Brain pericyte (primary cell): ENCODE data around the gene C8A.

Experiments
- DNase-seq: peaks from one replicate; pipeline ENCODE4 v3.0.0-alpha.2; 2012; ENCODE audit warnings: low read depth, low spot score

C8A gene

DNA sequence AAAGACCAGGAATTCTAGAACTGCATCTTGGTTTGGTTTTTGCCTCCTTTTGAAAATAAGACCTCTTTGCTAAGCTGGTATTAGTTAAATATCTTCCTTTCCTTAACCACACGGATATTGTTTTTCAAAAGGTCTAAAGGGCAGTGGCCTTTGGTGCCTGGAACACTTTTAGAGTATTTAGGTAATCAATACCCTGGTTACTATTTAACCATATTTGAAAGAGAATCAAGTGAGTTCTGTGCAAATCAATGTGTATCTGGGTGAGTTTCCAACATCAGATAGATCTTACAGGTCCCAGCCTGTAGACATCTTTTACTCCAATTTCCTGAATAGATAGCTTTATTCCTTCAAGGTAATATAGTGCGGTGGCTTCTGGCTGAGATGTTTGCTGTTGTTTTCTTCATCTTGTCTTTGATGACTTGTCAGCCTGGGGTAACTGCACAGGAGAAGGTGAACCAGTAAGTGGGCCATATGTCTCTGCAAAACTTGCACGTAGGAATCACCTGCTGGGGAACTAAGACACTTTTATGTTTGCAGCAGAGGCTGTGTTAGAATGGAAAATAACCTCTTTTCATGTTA, at the start of gene C8A:
Gene C8A (plus strand): TSS at position 277 of the 579 bp plus-strand sequence. CDS start 105 bp downstream, at position 382.
- no peak for DNase-seq

- no peak for DNase-seq
These were observed 47.8 kb upstream of the C8A start for GRCh38 chr1:56806804-56807203.

- no peak for DNase-seq
These were observed 46.2 kb upstream of the C8A start for GRCh38 chr1:56808410-56808809.

DNA sequence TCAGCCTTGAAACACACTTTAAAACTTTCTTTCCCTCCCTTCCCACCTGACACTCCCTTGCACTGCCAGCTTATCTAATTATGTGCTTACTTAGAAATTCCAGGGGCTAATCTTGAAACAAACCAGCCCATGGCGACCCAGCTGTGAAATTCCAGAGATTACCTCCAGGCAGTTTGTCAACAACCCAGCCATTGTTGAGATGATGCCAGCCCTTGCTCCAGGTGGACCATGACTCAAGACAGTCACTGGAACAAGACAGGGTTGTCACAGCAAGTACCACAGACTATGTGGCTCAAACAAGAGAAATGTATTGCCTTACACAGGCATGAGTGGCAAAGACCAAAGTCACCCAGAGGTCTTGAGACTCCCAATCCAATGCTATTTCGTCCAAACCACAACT, 43.3 kb upstream of the C8A start:
- no peak for DNase-seq

DNA sequence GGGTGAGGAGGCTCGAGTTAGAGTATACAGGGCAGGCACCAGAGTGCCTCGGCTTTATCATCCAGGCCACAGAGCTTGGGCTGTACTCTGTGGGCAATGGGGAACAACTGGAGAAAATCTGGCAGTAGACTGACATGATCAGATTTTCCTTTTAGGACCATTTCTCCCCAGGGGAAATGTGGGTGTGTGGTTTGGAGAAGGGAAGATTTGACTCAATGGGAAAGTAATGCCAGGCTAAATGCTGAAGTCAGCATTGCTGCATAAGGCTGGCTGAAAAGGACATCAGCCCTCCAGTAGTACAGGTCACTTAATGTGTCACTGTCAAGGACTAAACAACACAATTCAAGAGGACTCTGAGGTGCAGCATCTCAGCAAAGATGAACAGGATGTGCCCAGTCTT, 40.4 kb upstream of the C8A start:
- DNase-seq = no peak

DNA sequence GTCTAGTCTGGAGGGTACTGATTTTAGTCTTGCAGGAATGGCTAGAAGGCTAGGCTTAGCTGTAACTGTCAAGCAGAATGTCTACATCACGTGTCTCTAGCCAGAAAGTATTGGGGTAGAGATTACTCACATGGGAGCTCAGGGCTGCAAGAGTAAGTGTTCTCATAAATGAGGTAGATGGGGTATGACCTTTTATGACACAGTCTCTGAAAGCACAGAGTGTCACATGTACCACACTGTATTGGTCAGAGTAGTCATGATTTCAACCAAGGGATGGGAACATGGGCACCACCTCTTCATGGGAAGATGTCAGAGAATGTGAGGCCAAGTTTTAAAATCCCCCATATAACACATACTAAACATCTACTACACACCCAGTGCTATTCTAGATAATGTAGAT, 38.3 kb upstream of the C8A start:
- DNase-seq = no peak

DNA sequence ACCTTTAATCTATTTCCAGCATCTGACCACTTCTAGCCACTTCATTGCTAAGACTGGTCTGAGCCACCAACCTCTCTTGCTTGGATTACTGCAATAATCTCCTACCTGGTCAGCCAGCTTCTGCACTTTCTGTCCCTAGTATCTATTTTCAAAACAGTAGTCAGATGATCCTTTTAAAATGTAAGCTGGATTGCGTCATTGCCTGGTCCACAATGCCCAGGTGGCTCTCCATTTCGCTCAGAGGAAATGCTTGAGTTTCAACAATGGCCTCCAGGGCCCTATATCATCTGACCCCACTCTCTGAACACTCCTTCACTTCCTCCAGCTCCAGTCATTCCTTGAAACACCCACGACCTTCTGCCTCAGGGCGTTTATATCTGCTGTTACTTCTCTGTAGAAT, 37.7 kb upstream of the C8A start:
- no peak for DNase-seq

GRCh38 chr1:56817716-56818463, 36.7 kb upstream of the C8A start:
- DNase-seq = no peak

DNA sequence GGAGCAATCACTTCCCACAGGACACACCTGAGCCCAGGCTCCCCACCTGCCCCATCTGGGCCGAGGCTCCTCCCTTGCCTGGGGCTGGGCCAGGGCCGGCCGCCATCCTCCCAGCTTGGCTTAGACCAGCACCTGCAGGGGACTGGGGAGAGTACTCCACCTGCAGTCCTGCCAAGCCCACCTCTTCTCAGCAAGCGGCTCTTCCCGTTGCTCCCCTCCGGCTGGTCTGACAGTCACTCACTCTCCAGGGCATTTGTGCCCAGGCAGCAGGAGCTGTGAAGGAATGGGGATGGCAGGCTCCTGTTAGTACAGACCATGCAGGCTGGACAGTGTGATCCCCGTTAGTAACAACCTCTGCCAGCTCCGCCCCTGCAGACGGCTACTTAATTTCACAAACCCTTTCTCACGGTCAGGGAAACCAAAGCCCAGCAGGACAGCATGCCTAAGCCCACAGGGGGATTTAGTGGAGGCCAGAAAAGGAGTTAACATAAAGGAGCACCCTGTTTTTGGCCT, 35.2 kb upstream of the C8A start, which contains the start of gene FYB2:
Gene FYB2 (minus strand): TSS at position 18 of the 513 bp plus-strand sequence. CDS start 114 bp downstream, outside the sequence.
- DNase-seq = no peak

DNA sequence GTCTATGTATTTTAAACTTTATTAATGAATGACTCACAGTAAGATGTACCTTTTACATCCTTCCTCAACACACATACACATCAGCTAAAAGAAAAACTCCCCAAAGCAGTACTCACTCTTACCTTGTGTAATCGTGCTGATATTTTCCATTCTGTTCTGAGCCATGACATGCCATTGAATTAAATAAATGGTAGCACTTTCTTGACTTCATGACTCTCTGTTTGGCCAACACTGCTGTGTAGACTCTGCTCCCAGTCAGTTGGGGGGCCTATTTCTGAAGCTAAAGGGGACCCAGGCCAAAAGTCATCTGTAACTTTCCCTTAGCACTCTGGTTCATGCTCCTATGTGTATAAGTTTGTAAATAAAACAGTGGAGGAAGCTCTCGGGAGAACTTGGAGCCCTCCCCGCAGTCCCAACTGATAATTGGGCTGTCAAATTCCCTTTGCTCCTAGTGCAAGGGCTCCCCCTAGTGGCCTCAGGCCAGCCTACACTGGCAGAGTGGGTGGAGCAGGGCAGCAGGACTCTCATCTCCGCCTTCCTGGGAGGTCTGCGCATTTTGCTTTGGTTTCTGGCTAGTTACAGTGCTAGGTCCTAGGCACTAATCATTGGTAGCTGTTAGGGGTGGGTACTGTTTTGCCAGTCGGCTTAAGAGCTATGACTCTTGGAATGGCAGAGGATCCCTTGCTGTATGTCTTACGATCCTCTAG, 33.7 kb upstream of the C8A start:
- DNase-seq = peak; percentile 50

DNA sequence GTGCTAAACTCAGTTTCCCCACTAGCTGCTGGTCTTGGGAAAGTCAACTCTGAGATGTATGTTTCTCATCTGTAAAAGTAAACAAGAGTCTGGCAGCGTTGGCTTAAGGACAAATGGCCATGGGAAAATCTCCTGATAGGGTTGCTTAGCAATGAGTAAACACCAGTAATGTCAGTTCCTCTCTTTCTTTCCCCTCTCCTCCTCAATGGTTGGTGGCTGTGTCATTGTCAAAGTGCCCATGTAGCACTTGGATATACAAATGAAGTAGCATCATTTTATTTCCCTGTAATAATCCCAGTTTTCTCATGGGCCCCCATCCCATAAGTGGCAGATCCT, 33.2 kb upstream of the C8A start:
- no peak for DNase-seq

- no peak for DNase-seq
These were observed 30.3 kb upstream of the C8A start for GRCh38 chr1:56824271-56824670.

- DNase-seq = no peak
These were observed 29.7 kb upstream of the C8A start for GRCh38 chr1:56824938-56825337.

- DNase-seq = no peak
These were observed 29.2 kb upstream of the C8A start for GRCh38 chr1:56825436-56825835.

- no peak for DNase-seq
These were observed 26.9 kb upstream of the C8A start for GRCh38 chr1:56827711-56828110.

DNA sequence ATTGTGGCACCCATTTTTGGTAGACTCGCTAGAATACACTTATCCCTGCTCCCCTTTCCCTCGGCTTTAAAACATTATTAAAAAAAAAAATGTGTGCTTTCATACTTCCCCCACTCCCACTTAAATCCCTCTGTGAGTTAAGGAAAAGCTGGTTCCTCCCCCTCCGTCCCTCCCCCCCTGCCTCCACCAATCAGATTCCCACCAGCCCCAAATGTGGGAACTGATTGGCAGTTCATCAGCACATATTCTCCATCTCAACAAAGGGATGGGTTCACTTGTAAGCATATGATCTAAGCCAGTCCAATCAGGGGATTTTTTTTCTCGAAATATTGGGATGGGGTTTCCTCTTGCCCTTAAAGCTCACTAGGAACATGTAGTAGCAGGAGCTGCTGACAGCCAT, 24.5 kb upstream of the C8A start:
- DNase-seq = no peak

- DNase-seq = peak; percentile 47
These were observed 22.5 kb upstream of the C8A start for GRCh38 chr1:56831871-56832693.

- DNase-seq = no peak
These were observed 21.5 kb upstream of the C8A start for GRCh38 chr1:56833088-56833487.

DNA sequence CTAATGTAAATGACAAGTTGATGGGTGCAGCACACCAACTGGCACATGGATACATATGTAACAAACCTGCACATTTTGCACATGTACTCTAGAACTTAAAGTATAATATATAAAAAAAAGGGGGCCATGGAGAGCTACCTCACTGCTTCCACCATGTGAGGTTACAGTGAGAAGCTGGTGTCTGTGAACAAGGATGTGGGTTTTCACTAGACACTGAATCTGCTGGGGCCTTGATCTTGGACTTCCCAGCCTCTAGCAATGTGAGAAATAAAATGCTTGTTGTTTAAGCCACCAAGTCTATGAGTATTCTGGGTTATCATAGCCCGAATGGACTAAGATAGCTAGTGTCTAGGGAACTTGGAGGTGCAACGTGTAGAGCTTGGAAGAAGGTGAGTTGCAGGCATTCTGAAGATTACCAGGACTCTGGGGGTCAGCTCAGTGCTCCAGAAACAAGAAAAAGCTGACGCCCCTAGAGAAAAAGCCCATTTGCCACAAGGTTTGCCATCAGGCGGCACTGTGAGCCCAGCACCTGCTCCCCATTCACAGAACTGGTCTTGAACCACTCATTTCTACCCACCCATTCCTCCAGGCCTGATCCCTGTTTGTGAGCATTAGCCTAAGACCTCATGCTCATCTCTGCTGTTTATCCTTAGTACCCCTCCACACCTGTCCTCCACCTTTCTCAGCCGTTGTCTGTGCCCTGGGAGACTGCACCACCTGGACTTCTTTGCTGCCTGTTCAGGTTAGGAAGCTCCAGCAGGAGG, 20.3 kb upstream of the C8A start:
- no peak for DNase-seq

DNA sequence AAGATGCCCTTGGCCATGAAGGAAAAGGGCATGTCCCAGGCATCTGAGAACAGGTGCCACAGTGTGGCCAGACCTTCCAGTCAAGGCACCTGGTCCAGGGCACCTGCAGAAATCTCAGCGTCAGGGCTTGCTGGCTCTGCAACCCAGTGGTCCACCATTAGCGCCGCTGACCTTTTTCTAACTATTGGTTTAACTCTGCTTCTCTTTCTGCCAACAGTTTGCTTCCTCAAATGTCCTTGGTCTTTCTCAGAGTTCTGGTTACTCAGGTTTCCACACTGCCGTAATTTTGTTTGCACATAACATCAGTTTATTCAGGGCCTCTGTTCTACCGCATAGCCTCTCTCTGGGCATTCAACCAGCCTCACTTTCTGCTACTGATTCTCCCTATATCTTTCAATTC, 18.9 kb upstream of the C8A start:
- no peak for DNase-seq

GRCh38 chr1:56836359-56836758, 18.2 kb upstream of the C8A start:
- no peak for DNase-seq
